IPS-15b (cell line): ENCODE results near the gene FBLN1.
"Not testable (repeated sequence)": the region's sequence is repeated elsewhere in the genome, so short reads cannot be mapped to it uniquely, and the experiment has no call there.

Source experiments
- H3K27me3 ChIP-seq: one replicate; pipeline ENCODE4 v1.6.1; 2013; ENCODE audit warnings: low read length; ENCODE audit not compliant: control insufficient read depth, insufficient read depth
- H3K36me3 ChIP-seq: one replicate; pipeline ENCODE4 v1.6.1; 2013; ENCODE audit warnings: low read length; ENCODE audit not compliant: control insufficient read depth, insufficient read depth
- H3K4me1 ChIP-seq: one replicate; pipeline ENCODE4 v1.6.1; 2013; ENCODE audit warnings: mild to moderate bottlenecking, low read length; ENCODE audit not compliant: control insufficient read depth, insufficient read depth
- H3K4me3 ChIP-seq: one replicate; pipeline ENCODE4 v1.5.1; 2013; ENCODE audit warnings: low read depth, low read length
- H3K9ac ChIP-seq: one replicate; pipeline ENCODE4 v1.6.1; 2013; ENCODE audit warnings: low read depth, mild to moderate bottlenecking, low read length
- H3K9me3 ChIP-seq: one replicate; pipeline ENCODE4 v1.6.1; 2013; ENCODE audit warnings: mild to moderate bottlenecking, low read length; ENCODE audit not compliant: control insufficient read depth, insufficient read depth

Gene FBLN1

GRCh38 chr22:45586651-45587405 lies 84.1 kb downstream of the FBLN1 start:
- Histone ChIP-seq H3K9ac (no peak overlapping the region), H3K27me3 (no peaks in the 10 kb centered on the region), H3K36me3 (no peaks in the 10 kb centered on the region), H3K9me3 (no peaks in the 10 kb centered on the region), H3K4me3 (no peak overlapping the region), H3K4me1 (no peaks in the 10 kb centered on the region)

GRCh38 chr22:45587638-45588505 lies 85.2 kb downstream of the FBLN1 start:
- no peaks in the 10 kb centered on the region for H3K9me3 ChIP-seq
- no peaks in the 10 kb centered on the region for H3K27me3 ChIP-seq
- no peak overlapping the region for H3K9ac ChIP-seq
- H3K4me1 ChIP-seq = no peaks in the 10 kb centered on the region
- H3K4me3 ChIP-seq = no peak overlapping the region
- no peaks in the 10 kb centered on the region for H3K36me3 ChIP-seq

- Histone ChIP-seq H3K27me3 (no peaks in the 10 kb centered on the region), H3K9me3 (no peaks in the 10 kb centered on the region), H3K4me1 (no peaks in the 10 kb centered on the region), H3K36me3 (no peaks in the 10 kb centered on the region), H3K4me3 (no peak overlapping the region), H3K9ac (no peak overlapping the region)
Measured at GRCh38 chr22:45589556-45589955, 86.9 kb downstream of the FBLN1 start.

DNA sequence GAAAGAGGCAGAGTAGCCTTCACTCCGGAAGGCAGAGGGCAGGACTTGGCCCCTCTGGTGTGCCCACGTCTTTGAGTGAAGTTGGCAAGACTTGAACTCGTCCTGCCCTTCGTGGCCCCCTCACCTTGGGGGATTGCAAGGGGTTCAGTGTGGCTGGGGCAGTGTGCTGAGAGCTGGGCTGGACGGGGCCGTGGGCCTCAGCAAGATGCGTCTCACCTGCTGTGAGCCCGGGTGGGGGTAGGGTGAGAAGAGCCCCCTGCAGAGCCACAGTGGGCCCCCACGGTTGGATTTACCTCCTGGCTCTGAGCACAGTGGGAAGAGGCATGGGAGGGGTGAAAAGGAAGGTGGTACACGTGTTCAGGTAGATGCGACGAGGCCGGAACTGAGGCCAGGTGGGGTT lies 87.6 kb downstream of the FBLN1 start:
- no peak overlapping the region for H3K4me3 ChIP-seq
- H3K9me3 ChIP-seq = no peaks in the 10 kb centered on the region
- H3K4me1 ChIP-seq = no peaks in the 10 kb centered on the region
- H3K27me3 ChIP-seq = no peaks in the 10 kb centered on the region
- no peak overlapping the region for H3K9ac ChIP-seq
- H3K36me3 ChIP-seq = no peaks in the 10 kb centered on the region

DNA sequence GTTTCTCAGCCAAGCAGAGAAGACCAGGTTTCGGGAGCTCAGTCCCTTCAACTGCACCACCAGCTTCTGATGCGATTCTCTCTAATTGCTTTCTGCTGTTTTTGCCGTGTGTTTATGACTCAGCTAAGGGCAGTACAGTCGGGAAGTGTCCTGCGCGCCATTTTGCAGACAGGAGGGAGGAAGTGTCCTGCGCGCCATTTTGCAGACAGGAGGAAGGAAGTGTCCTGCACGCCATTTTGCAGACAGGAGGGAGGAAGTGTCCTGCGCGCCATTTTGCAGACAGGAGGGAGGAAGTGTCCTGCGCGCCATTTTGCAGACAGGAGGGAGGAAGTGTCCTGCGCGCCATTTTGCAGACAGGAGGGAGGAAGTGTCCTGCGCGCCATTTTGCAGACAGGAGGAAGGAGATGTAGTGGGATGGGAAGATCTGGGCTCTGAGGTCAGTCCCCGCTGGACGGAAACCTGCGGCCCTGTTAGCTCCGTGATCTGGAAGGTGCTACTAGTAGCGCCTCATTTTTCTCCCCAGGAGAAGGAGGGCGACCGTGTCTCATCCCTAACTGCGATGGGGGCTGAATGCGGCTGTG lies 89.0 kb downstream of the FBLN1 start:
- H3K4me1 ChIP-seq, H3K36me3 ChIP-seq, H3K27me3 ChIP-seq, H3K9me3 ChIP-seq, H3K4me3 ChIP-seq, H3K9ac ChIP-seq: not testable (repeated sequence)

DNA sequence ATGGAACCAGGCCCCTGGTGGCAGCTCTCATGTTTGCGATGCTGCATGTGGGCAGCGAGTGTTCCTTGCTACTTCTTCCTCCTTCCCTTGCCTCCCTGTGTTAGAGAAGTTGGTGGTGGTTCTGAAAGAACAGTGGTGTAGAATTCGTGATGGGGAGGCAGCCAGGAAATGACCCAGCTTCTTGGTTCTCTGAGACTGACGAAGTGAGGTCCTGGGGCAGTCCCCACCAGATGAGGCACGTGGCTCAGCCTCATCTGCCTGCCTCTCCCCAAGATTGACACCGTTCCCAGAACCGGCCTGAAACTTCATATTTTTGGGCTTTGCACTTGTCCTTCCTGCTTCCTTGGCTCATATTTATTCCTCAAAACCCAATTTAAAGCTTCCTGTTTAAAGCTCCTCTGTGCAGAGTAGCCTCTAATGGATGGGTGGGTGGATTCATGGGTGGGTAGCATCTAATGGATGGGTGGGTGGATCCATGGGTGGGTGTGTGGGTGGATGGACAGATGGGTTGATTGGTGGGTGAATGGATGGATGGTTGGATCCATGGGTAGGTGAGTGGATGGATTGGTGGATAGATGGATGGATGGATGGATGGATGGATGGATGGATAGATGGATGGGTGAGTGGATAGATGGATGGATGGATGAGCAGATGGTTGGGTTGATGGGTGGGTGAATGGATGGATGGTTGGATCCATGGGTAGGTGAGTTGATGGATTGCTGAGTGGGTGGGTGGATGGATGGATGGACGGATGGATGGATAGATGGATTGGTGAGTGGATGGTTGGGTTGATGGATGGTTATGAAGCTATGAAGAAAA lies 91.6 kb downstream of the FBLN1 start:
- H3K36me3 ChIP-seq = no peaks in the 10 kb centered on the region
- no peak overlapping the region for H3K4me3 ChIP-seq
- H3K9ac ChIP-seq = no peak overlapping the region
- no peaks in the 10 kb centered on the region for H3K9me3 ChIP-seq
- H3K4me1 ChIP-seq = no peaks in the 10 kb centered on the region
- H3K27me3 ChIP-seq = no peaks in the 10 kb centered on the region

- no peak overlapping the region for H3K4me3 ChIP-seq
- no peaks in the 10 kb centered on the region for H3K9me3 ChIP-seq
- H3K9ac ChIP-seq = no peak overlapping the region
- H3K36me3 ChIP-seq = no peaks in the 10 kb centered on the region
- no peaks in the 10 kb centered on the region for H3K4me1 ChIP-seq
- H3K27me3 ChIP-seq = no peaks in the 10 kb centered on the region
Measured at GRCh38 chr22:45597460-45598192, 94.9 kb downstream of the FBLN1 start.

DNA sequence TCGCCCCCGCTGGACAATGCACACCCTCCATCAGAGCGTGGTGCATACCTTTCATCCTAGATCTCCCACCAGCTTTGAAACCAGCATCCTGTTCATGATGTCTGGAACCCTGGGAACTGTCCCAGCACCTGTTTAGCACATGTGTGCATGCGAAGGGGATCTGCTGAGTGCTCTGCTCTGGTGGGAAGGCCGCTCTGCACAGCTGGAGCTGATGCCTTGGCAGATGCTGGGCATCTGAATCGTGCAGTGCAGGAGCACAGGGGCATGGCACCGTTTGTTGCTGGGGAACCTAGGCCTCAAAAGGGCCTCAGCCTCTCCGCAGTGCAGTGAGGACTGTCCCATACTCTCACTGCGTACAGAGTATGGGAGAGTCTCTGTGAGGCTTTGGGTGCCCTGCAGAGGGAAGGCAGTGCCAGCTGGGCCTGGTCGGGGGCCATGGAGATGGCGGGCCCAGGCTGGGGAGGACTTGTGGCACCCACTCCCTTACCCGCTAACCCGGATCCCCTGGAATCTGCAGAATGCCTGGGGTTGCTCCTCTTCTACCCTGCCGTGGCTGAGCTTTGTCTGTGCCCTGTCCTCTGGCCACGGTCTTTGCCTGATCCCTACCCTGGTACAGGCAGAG lies 96.0 kb downstream of the FBLN1 start:
- Histone ChIP-seq H3K4me1 (no peaks in the 10 kb centered on the region), H3K4me3 (no peak overlapping the region), H3K27me3 (no peaks in the 10 kb centered on the region), H3K9ac (no peak overlapping the region), H3K36me3 (no peaks in the 10 kb centered on the region), H3K9me3 (no peaks in the 10 kb centered on the region)

DNA sequence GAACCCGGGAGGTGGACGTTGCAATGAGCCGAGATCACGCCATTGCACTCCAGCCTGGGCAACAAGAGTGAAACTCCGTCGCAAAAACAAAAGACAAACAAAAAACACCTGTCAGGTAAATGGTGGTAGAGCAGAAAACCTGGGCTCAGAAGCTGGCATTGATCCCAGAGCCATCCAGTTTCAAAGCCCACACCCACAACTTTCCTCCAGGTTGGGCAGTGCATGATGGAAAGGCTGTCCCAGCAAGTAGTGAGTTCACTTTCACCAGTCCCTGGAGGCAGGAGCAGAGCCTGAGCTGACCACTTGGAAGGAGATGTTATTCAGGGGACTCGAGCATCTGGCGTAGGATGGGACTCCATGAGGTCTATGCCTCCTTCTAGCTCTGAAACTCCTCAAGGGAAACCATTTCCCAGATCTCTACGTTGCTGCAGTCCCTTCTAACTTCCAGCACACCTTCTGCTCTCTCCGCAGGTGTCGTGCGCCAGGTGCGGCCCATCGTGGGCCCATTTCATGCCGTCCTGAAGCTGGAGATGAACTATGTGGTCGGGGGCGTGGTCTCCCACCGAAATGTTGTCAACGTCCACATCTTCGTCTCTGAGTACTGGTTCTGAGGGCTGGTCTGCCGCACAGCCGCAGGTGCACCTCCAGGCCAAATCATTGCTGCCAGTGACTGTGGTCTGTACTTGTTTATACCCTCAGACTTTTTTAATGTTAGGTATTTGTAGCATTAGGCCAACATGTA lies 97.3 kb downstream of the FBLN1 start:
- no peak overlapping the region for H3K4me3 ChIP-seq
- no peak overlapping the region for H3K9ac ChIP-seq
- no peaks in the 10 kb centered on the region for H3K9me3 ChIP-seq
- no peaks in the 10 kb centered on the region for H3K27me3 ChIP-seq
- no peaks in the 10 kb centered on the region for H3K36me3 ChIP-seq
- no peaks in the 10 kb centered on the region for H3K4me1 ChIP-seq
